Mammary epithelial cell (primary cell): Measurements from ENCODE around the gene MIER3.

Experiments
- EZH2 ChIP-seq: IDR thresholded peaks from 2 replicates; pipeline ENCODE4 v1.6.1; 2012; ENCODE audit warnings: low read length, inconsistent platforms, borderline replicate concordance
- TF ChIP-seq, protein P1 (sequence below), 2 donors: IDR thresholded peaks in 1 of 2; conservative IDR thresholded peaks in 1 of 2; 2 replicates each; pipeline ENCODE4 v1.5.1; 2011 to 2012; ENCODE audit warnings: inconsistent platforms in 2 of 2, low read length in 2 of 2, mild to moderate bottlenecking in 2 of 2, control low read depth in 1 of 2, low read depth in 1 of 2; ENCODE audit not compliant: insufficient read depth in 1 of 2; ENCODE audit errors: extremely low read depth in 1 of 2

DNA sequence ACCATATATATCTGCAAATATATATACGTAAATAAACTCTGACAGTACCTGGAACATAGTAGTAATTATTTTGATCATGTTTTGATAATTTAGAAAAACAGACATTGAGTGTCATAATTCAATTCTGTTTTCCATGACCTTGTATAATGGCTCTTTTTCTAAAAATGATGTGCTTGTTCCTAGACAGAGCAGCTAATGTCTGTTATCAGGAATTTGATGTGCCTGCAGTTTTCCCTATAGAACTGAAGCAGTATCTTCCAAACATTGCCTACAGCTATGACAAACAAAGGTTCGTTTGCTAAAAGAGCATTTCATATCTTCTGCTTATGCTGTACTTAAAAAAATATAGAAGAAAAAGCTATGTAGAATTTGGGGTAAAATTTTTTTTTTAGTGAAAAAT is 37.2 kb downstream of the MIER3 start:
- TF ChIP-seq, protein P1, sequence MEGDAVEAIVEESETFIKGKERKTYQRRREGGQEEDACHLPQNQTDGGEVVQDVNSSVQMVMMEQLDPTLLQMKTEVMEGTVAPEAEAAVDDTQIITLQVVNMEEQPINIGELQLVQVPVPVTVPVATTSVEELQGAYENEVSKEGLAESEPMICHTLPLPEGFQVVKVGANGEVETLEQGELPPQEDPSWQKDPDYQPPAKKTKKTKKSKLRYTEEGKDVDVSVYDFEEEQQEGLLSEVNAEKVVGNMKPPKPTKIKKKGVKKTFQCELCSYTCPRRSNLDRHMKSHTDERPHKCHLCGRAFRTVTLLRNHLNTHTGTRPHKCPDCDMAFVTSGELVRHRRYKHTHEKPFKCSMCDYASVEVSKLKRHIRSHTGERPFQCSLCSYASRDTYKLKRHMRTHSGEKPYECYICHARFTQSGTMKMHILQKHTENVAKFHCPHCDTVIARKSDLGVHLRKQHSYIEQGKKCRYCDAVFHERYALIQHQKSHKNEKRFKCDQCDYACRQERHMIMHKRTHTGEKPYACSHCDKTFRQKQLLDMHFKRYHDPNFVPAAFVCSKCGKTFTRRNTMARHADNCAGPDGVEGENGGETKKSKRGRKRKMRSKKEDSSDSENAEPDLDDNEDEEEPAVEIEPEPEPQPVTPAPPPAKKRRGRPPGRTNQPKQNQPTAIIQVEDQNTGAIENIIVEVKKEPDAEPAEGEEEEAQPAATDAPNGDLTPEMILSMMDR (conservative IDR thresholded peaks at IDR 0.05 in 1 of 2, IDR thresholded peaks at IDR 0.05 in 1 of 2; ENCODE audit: extremely low read depth in 1 of 2, insufficient read depth in 1 of 2, low read depth in 1 of 2, low read length in 2 of 2), result no peak
- no peak for TF ChIP-seq EZH2
